Muscle layer of duodenum (tissue), 2 donors: Measurements from ENCODE around the gene OR6J1.
A peak's percentile ranks its signal among the peaks of the same experiment; 100 is the strongest.

Experiments
- H3K27ac ChIP-seq: one replicate; pipeline ENCODE4 v1.7.0; 2013; ENCODE audit warnings: mild to moderate bottlenecking, low read length
- H3K27me3 ChIP-seq: one replicate; pipeline ENCODE4 v1.7.0; 2013; ENCODE audit warnings: low read depth, mild to moderate bottlenecking, control low read depth, low read length
- H3K36me3 ChIP-seq, 2 donors: one replicate each; pipeline ENCODE4 v1.7.0; 2013; ENCODE audit warnings: low read length in 2 of 2, control low read depth in 1 of 2, mild to moderate bottlenecking in 1 of 2; ENCODE audit not compliant: insufficient read depth in 2 of 2, control insufficient read depth in 1 of 2
- H3K4me1 ChIP-seq, 2 donors: one replicate each; pipeline ENCODE4 v1.7.0; 2013; ENCODE audit warnings: low read length in 2 of 2, mild to moderate bottlenecking in 2 of 2, control low read depth in 1 of 2, moderate library complexity in 1 of 2; ENCODE audit not compliant: insufficient read depth in 2 of 2, control insufficient read depth in 1 of 2
- H3K4me3 ChIP-seq, 2 donors: one replicate each; pipeline ENCODE4 v1.7.0; 2013; ENCODE audit warnings: low read length in 2 of 2, low read depth in 1 of 2, mild to moderate bottlenecking in 1 of 2
- H3K9me3 ChIP-seq, 2 donors: one replicate each; pipeline ENCODE4 v1.7.0; 2013; ENCODE audit warnings: low read length in 2 of 2, control low read depth in 1 of 2, mild to moderate bottlenecking in 1 of 2; ENCODE audit not compliant: control insufficient read depth in 1 of 2
- donor health status: healthy.

Gene OR6J1

GRCh38 chr14:22668417-22668816 lies 24.3 kb upstream of the OR6J1 start:
- H3K4me1 ChIP-seq = no peaks in the 10 kb centered on the region
- H3K36me3 ChIP-seq = no peaks in the 10 kb centered on the region
- H3K4me3 ChIP-seq = no peak overlapping the region
- H3K9me3 ChIP-seq = no peaks in the 10 kb centered on the region
- H3K27ac ChIP-seq = no peak overlapping the region
- H3K27me3 ChIP-seq = no peaks in the 10 kb centered on the region

GRCh38 chr14:22667881-22668280 lies 23.7 kb upstream of the OR6J1 start:
- Histone ChIP-seq H3K4me3 (no peak overlapping the region), H3K9me3 (no peaks in the 10 kb centered on the region), H3K27me3 (no peaks in the 10 kb centered on the region), H3K27ac (no peak overlapping the region), H3K4me1 (no peaks in the 10 kb centered on the region), H3K36me3 (no peaks in the 10 kb centered on the region)

GRCh38 chr14:22666203-22666893 lies 22.2 kb upstream of the OR6J1 start:
- no peaks in the 10 kb centered on the region for H3K36me3 ChIP-seq
- H3K9me3 ChIP-seq = no peaks in the 10 kb centered on the region
- H3K4me3 ChIP-seq = no peak overlapping the region
- no peaks in the 10 kb centered on the region for H3K4me1 ChIP-seq
- no peak overlapping the region for H3K27ac ChIP-seq
- no peaks in the 10 kb centered on the region for H3K27me3 ChIP-seq

GRCh38 chr14:22664261-22664660 lies 20.1 kb upstream of the OR6J1 start:
- no peak overlapping the region for H3K4me3 ChIP-seq
- H3K27me3 ChIP-seq = no peaks in the 10 kb centered on the region
- no peak overlapping the region for H3K27ac ChIP-seq
- no peaks in the 10 kb centered on the region for H3K36me3 ChIP-seq
- H3K4me1 ChIP-seq = no peaks in the 10 kb centered on the region
- H3K9me3 ChIP-seq = no peaks in the 10 kb centered on the region

- Histone ChIP-seq H3K4me1 (no peaks in the 10 kb centered on the region), H3K27me3 (no peaks in the 10 kb centered on the region)
Observed at GRCh38 chr14:22660654-22661053, 16.5 kb upstream of the OR6J1 start.

GRCh38 chr14:22658946-22659345 lies 14.8 kb upstream of the OR6J1 start:
- Histone ChIP-seq H3K27ac (no peak overlapping the region), H3K4me3 (no peak overlapping the region), H3K4me1 (no peaks in the 10 kb centered on the region), H3K27me3 (no peaks in the 10 kb centered on the region), H3K36me3 (no peaks in the 10 kb centered on the region), H3K9me3 (no peaks in the 10 kb centered on the region)

More at GRCh38 chr14:22660654-22661053, 16.5 kb upstream of the OR6J1 start:
- Histone ChIP-seq H3K36me3 (no peaks in the 10 kb centered on the region), H3K4me3 (no peak overlapping the region), H3K27ac (no peak overlapping the region), H3K9me3 (no peaks in the 10 kb centered on the region)

GRCh38 chr14:22657861-22658260 lies 13.7 kb upstream of the OR6J1 start:
- Histone ChIP-seq H3K27me3 (no peaks in the 10 kb centered on the region), H3K9me3 (no peaks in the 10 kb centered on the region), H3K27ac (no peak overlapping the region), H3K4me3 (no peak overlapping the region), H3K4me1 (no peaks in the 10 kb centered on the region), H3K36me3 (no peaks in the 10 kb centered on the region)

- Histone ChIP-seq H3K9me3 (no peaks in the 10 kb centered on the region), H3K27ac (peak overlapping the region; percentile 27), H3K4me3 (no peak overlapping the region), H3K27me3 (no peaks in the 10 kb centered on the region), H3K4me1 (no peaks in the 10 kb centered on the region), H3K36me3 (no peaks in the 10 kb centered on the region)
Observed at GRCh38 chr14:22656945-22657731, 13.0 kb upstream of the OR6J1 start.

- no peak overlapping the region for H3K4me3 ChIP-seq
- no peaks in the 10 kb centered on the region for H3K36me3 ChIP-seq
Observed at GRCh38 chr14:22656226-22656625, 12.1 kb upstream of the OR6J1 start.

GRCh38 chr14:22653012-22653621 lies 9.0 kb upstream of the OR6J1 start:
- Histone ChIP-seq H3K4me3 (no peak overlapping the region), H3K9me3 (no peaks in the 10 kb centered on the region), H3K27ac (no peak overlapping the region), H3K36me3 (no peaks in the 10 kb centered on the region), H3K4me1 (no peaks in the 10 kb centered on the region), H3K27me3 (no peaks in the 10 kb centered on the region)

More at GRCh38 chr14:22656226-22656625, 12.1 kb upstream of the OR6J1 start:
- no peaks in the 10 kb centered on the region for H3K4me1 ChIP-seq
- no peak overlapping the region for H3K27ac ChIP-seq
- no peaks in the 10 kb centered on the region for H3K27me3 ChIP-seq
- no peaks in the 10 kb centered on the region for H3K9me3 ChIP-seq

GRCh38 chr14:22651586-22651985 lies 7.4 kb upstream of the OR6J1 start:
- Histone ChIP-seq H3K4me1 (no peaks in the 10 kb centered on the region), H3K27ac (no peak overlapping the region), H3K4me3 (no peak overlapping the region), H3K9me3 (no peaks in the 10 kb centered on the region), H3K27me3 (no peaks in the 10 kb centered on the region), H3K36me3 (peaks cover 0 to 3% of the 10 kb centered on the region in 2 donors)
